ENCODE data around the gene SLC27A5. TPM values are rescaled to one million over a fixed set of nuclear protein-coding genes. Genes with fewer than 3 reads are reported as not detected.
A peak's percentile ranks its signal among the peaks of the same experiment; 100 is the strongest.

SLC27A5 gene
- total and polyA plus RNA-seq, 2 of the 13 experiments (the other 11 are each of a cell fraction or from before 2014, with no cell fraction given): 30.3 to 40.2 TPM

DNA sequence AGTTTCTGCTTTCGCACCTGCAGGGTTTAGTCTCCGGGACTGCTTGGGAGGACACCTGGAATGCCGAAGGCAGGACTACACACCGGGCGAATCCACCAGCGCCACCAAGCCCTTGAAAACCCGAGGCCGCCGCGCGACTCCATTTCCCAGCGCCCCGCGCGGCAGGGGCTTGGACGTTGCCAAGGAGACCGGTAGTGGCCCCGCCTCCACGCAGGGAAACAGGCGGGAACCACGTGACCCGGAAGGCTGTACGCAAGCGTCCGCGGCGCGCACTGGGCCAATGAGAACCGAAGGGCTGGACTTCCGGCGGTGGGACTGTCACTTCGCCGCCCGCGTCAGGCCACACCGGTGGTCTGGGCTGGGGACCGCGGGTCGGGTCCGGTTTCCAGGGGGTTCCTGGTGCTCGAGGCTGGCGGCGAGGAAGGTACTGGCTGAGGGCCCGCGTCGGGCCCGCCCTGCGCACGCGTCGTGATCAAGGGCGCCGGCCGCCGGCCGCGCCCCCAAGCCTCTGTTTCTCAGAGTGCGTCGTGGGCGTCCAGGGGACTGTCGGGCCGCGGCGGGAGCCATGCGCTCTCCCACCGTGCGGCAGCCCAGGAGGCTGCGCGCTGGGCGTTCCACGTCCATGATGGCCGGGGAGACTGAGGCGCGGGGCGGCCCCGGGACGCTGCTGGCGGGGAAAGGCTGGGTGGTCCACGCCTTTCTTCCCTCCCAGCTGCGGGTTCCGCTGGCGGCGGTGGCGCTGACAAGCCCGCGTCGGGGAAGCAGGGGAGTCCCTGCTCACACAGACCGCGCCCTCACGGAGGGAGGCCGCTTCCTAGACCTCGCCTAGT is 44.8 kb downstream of the SLC27A5 start, which contains the start of gene ZNF324 (continued):
- TF ChIP-seq, protein P1, sequence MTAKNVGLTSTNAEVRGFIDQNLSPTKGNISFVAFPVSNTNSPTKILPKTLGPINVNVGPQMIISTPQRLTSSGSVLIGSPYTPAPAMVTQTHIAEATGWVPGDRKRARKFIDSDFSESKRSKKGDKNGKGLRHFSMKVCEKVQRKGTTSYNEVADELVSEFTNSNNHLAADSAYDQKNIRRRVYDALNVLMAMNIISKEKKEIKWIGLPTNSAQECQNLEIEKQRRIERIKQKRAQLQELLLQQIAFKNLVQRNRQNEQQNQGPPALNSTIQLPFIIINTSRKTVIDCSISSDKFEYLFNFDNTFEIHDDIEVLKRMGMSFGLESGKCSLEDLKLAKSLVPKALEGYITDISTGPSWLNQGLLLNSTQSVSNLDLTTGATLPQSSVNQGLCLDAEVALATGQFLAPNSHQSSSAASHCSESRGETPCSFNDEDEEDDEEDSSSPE (CRISPR knock-in tag; IDR thresholded peaks at IDR 0.05): peak; percentile 85
- TF ChIP-seq JDP2 (CRISPR knock-in tag; IDR thresholded peaks at IDR 0.05; ENCODE audit: borderline replicate concordance) (no peak), SRY (CRISPR knock-in tag; IDR thresholded peaks at IDR 0.05) (no peak; the same call in 1 of the 2 replicates), TAF1 (CRISPR knock-in tag; IDR thresholded peaks at IDR 0.05) (peak; percentile 71), ATF1 (CRISPR knock-in tag; IDR thresholded peaks at IDR 0.05) (peak; percentile 32; the same call in 1 of the 2 replicates), ZMYM2 (CRISPR knock-in tag; IDR thresholded peaks at IDR 0.05) (no peak), ZNF713 (CRISPR knock-in tag; IDR thresholded peaks at IDR 0.05) (no peak), ZNF564 (CRISPR knock-in tag; IDR thresholded peaks at IDR 0.05) (no peak), ZNF138 (CRISPR knock-in tag; IDR thresholded peaks at IDR 0.05; ENCODE audit: low read depth) (0 out of 2 replicates have a peak, but pooled peaks have one; percentile 23), MATR3 (CRISPR knock-in tag; IDR thresholded peaks at IDR 0.05) (no peak), ZNF180 (CRISPR knock-in tag; IDR thresholded peaks at IDR 0.05; ENCODE audit: borderline replicate concordance, low read depth) (no peak), ZSCAN21 (CRISPR knock-in tag; IDR thresholded peaks at IDR 0.05; ENCODE audit: borderline replicate concordance) (no peak; the same call in 1 of the 2 replicates), SIX4 (CRISPR knock-in tag; IDR thresholded peaks at IDR 0.05) (no peak), MEIS1 (CRISPR knock-in tag; IDR thresholded peaks at IDR 0.05; ENCODE audit: borderline replicate concordance) (peak; percentile 71), TAF15 (IDR thresholded peaks at IDR 0.05; ENCODE audit: low read depth, low read length, poor library complexity, severe bottlenecking) (peak; percentile 56), RFX1 (IDR thresholded peaks at IDR 0.05) (peak; percentile 92), TBX2 (CRISPR knock-in tag; IDR thresholded peaks at IDR 0.05; ENCODE audit: borderline replicate concordance) (peak; percentile 74; the same call in 1 of the 2 replicates)
- TF ChIP-seq, protein P2, sequence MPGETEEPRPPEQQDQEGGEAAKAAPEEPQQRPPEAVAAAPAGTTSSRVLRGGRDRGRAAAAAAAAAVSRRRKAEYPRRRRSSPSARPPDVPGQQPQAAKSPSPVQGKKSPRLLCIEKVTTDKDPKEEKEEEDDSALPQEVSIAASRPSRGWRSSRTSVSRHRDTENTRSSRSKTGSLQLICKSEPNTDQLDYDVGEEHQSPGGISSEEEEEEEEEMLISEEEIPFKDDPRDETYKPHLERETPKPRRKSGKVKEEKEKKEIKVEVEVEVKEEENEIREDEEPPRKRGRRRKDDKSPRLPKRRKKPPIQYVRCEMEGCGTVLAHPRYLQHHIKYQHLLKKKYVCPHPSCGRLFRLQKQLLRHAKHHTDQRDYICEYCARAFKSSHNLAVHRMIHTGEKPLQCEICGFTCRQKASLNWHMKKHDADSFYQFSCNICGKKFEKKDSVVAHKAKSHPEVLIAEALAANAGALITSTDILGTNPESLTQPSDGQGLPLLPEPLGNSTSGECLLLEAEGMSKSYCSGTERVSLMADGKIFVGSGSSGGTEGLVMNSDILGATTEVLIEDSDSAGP (CRISPR knock-in tag; IDR thresholded peaks at IDR 0.05; ENCODE audit: borderline replicate concordance): peak; percentile 54; the same call in 1 of the 2 replicates
- TF ChIP-seq, protein P3, sequence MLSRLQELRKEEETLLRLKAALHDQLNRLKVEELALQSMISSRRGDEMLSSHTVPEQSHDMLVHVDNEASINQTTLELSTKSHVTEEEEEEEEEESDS (CRISPR knock-in tag; IDR thresholded peaks at IDR 0.05; ENCODE audit: borderline replicate concordance): no peak
- TF ChIP-seq, protein P4, sequence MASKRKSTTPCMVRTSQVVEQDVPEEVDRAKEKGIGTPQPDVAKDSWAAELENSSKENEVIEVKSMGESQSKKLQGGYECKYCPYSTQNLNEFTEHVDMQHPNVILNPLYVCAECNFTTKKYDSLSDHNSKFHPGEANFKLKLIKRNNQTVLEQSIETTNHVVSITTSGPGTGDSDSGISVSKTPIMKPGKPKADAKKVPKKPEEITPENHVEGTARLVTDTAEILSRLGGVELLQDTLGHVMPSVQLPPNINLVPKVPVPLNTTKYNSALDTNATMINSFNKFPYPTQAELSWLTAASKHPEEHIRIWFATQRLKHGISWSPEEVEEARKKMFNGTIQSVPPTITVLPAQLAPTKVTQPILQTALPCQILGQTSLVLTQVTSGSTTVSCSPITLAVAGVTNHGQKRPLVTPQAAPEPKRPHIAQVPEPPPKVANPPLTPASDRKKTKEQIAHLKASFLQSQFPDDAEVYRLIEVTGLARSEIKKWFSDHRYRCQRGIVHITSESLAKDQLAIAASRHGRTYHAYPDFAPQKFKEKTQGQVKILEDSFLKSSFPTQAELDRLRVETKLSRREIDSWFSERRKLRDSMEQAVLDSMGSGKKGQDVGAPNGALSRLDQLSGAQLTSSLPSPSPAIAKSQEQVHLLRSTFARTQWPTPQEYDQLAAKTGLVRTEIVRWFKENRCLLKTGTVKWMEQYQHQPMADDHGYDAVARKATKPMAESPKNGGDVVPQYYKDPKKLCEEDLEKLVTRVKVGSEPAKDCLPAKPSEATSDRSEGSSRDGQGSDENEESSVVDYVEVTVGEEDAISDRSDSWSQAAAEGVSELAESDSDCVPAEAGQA (IDR thresholded peaks at IDR 0.05; ENCODE audit: low read depth): peak; percentile 56; the same call in 1 of the 2 replicates
- TF ChIP-seq, protein P4 (CRISPR knock-in tag; IDR thresholded peaks at IDR 0.05; ENCODE audit: borderline replicate concordance): no peak

Data from HepG2 (cell line).